Activated T-helper 1 cell treated with Interleukin-2 at 50 U/mL for 16 hours (primary cell): ENCODE measurements around the gene MS4A3.
"Not testable (repeated sequence)": the region's sequence is repeated elsewhere in the genome, so short reads cannot be mapped to it uniquely, and the experiment has no call there.

Experiments used
- DNase-seq: peaks from one replicate; pipeline ENCODE4 v3.0.0-alpha.2; 2020; ENCODE audit warnings: low read depth

Gene MS4A3

GRCh38 chr11:60095477-60096120 lies 39.1 kb downstream of the MS4A3 start:
- no peak for DNase-seq

- no peak for DNase-seq
Observed at GRCh38 chr11:60097189-60097588, 40.7 kb downstream of the MS4A3 start.

- DNase-seq: no peak
Observed at GRCh38 chr11:60098508-60098907, 42.0 kb downstream of the MS4A3 start.

GRCh38 chr11:60100516-60100915 lies 44.1 kb downstream of the MS4A3 start:
- no peak for DNase-seq

- DNase-seq: not testable (repeated sequence)
Observed at GRCh38 chr11:60101368-60101767, 44.9 kb downstream of the MS4A3 start.

- not testable (repeated sequence) for DNase-seq
Observed at GRCh38 chr11:60104471-60105115, 48.1 kb downstream of the MS4A3 start.

- DNase-seq: not testable (repeated sequence)
Observed at GRCh38 chr11:60108631-60109030, 52.2 kb downstream of the MS4A3 start.

- DNase-seq: no peak
Observed at GRCh38 chr11:60111793-60112192, 55.3 kb downstream of the MS4A3 start.

- DNase-seq: no peak
Observed at GRCh38 chr11:60116996-60117790, 60.7 kb downstream of the MS4A3 start.

GRCh38 chr11:60118338-60118737 lies 61.9 kb downstream of the MS4A3 start:
- DNase-seq: no peak

- DNase-seq: no peak
Observed at GRCh38 chr11:60119710-60120109, 63.2 kb downstream of the MS4A3 start.
